GM23248 (cell line): ENCODE data around the gene TLK2. TPM values are rescaled to one million over a fixed set of nuclear protein-coding genes. Genes with fewer than 3 reads are reported as not detected.
A peak's percentile ranks its signal among the peaks of the same experiment; 100 is the strongest.

ENCODE experiments used
- DNase-seq: peaks from one replicate; pipeline ENCODE4 v3.0.0-alpha.2; 2015
- H2AFZ ChIP-seq: fragments of 200-600 bp; sonication (generic); 2 replicates; pipeline ENCODE4 v1.6.1; 2016; ENCODE audit warnings: antibody characterized with exemption
- H3F3A ChIP-seq: fragments of 200-600 bp; sonication (generic); 2 replicates; pipeline ENCODE4 v1.6.1; 2016; ENCODE audit warnings: mild to moderate bottlenecking, antibody characterized with exemption, mixed run types; ENCODE audit not compliant: insufficient read depth
- H3K27ac ChIP-seq: fragments of 200-600 bp; sonication (generic); 2 replicates; pipeline ENCODE4 v1.5.1; 2016; ENCODE audit warnings: mild to moderate bottlenecking
- H3K27me3 ChIP-seq: fragments of 200-600 bp; sonication (generic); replicated peaks from 2 replicates; pipeline ENCODE4 v1.6.1; 2016; ENCODE audit warnings: mild to moderate bottlenecking; ENCODE audit not compliant: insufficient read depth
- H3K36me3 ChIP-seq: fragments of 200-600 bp; sonication (generic); 2 replicates; pipeline ENCODE4 v1.6.1; 2016; ENCODE audit warnings: low read depth, mild to moderate bottlenecking
- H3K4me1 ChIP-seq: fragments of 200-600 bp; sonication (generic); 2 replicates; pipeline ENCODE4 v1.6.1; 2016; ENCODE audit warnings: mild to moderate bottlenecking; ENCODE audit not compliant: insufficient read depth
- H3K4me2 ChIP-seq: fragments of 200-600 bp; sonication (generic); one replicate; pipeline ENCODE4 v1.6.1; 2016; ENCODE audit warnings: mild to moderate bottlenecking; ENCODE audit not compliant: unreplicated experiment
- H3K4me3 ChIP-seq: fragments of 200-600 bp; sonication (generic); 2 replicates; pipeline ENCODE4 v1.5.1; 2016; ENCODE audit warnings: mild to moderate bottlenecking
- H3K79me2 ChIP-seq: fragments of 200-600 bp; sonication (generic); 2 replicates; pipeline ENCODE4 v1.6.1; 2016; ENCODE audit warnings: mild to moderate bottlenecking; ENCODE audit not compliant: insufficient read depth
- H3K9ac ChIP-seq: fragments of 200-600 bp; sonication (generic); 2 replicates; pipeline ENCODE4 v1.6.1; 2016; ENCODE audit warnings: mild to moderate bottlenecking
- H3K9me2 ChIP-seq: fragments of 200-600 bp; sonication (generic); 2 replicates; pipeline ENCODE4 v1.6.1; 2016; ENCODE audit warnings: mixed run types, mild to moderate bottlenecking, moderate library complexity; ENCODE audit not compliant: insufficient read depth
- H3K9me3 ChIP-seq: fragments of 200-600 bp; sonication (generic); one replicate; pipeline ENCODE4 v1.6.1; 2017; ENCODE audit warnings: low read depth
- H4K20me1 ChIP-seq: fragments of 200-600 bp; sonication (generic); 2 replicates; pipeline ENCODE4 v1.6.0; 2016; ENCODE audit not compliant: insufficient read depth
- EZH2 ChIP-seq: fragments of 200-600 bp; sonication (generic); IDR thresholded peaks from 2 replicates; pipeline ENCODE4 v1.6.1; 2018; ENCODE audit warnings: antibody characterized with exemption, mild to moderate bottlenecking; ENCODE audit not compliant: insufficient read depth, poor library complexity, severe bottlenecking
- EZH2phosphoT487 ChIP-seq: fragments of 200-600 bp; sonication (generic); IDR thresholded peaks from 2 replicates; pipeline ENCODE4 v1.6.1; 2018; ENCODE audit warnings: antibody characterized with exemption, moderate library complexity, mild to moderate bottlenecking, low read depth; ENCODE audit not compliant: insufficient read depth
- WGBS, 2 experiments: methylation state at CpG; one replicate each; pipeline ENCODE4 v1.1.6; 2015 to 2017; ENCODE audit warnings: low lambda C conversion rate in 2 of 2, low coverage in 1 of 2; ENCODE audit errors: missing lambda C conversion rate in 2 of 2; 5-methylcytosine and 5-hydroxymethylcytosine counted together
- in situ Hi-C: fragments of 300-500 bp; cut with MboI; formaldehyde crosslinking; loops from 2 replicates; pipeline ENCODE4 v1.15.0; 2020
- polyA plus RNA-seq: library from polyadenylated mRNA; unstranded; fragments of >200 nt; fragmentation: Nextera tagmentation; extraction: Ambion mirVana; gene quantifications from 2 replicates; pipeline ENCODE4 v1.2.1, GENCODE V29; 2016
- total RNA-seq: library from RNA; depleted of rRNA; stranded (reverse); fragments of >200 nt; shearing (Covaris generic); gene quantifications from 2 replicates; pipeline ENCODE4 v1.2.3, GENCODE V29; 2014

TLK2 gene
- total and polyA plus RNA-seq, 2 experiments from 2014 or later: 12.6 to 37.9 TPM

- Histone ChIP-seq H3K9me3 (no peaks in the 10 kb centered on the region), H3K9ac (no peak overlapping the region), H3K36me3 (peaks cover 60% of the 10 kb centered on the region), H4K20me1 (no peaks in the 10 kb centered on the region), H3F3A (peaks cover 7% of the 10 kb centered on the region; the same call in 1 of the 2 replicates), H3K79me2 (peaks cover 33% of the 10 kb centered on the region), H3K4me1 (peaks cover 9% of the 10 kb centered on the region), H3K27ac (no peak overlapping the region), H3K4me2 (no peak overlapping the region), H3K9me2 (no peaks in the 10 kb centered on the region), H3K27me3 (no peaks in the 10 kb centered on the region), H3K4me3 (no peak overlapping the region), H2AFZ (no peak overlapping the region)
- 96 to 100% methylated on average over 2 of the region's 2 CpGs for WGBS, 2 experiments
- DNase-seq: no peak
- TF ChIP-seq EZH2: no peak
- TF ChIP-seq EZH2phosphoT487: no peak
- in situ Hi-C loops: no loop called here
These were observed 100.3 kb downstream of the TLK2 start for GRCh38 chr17:62578757-62579487.

DNA sequence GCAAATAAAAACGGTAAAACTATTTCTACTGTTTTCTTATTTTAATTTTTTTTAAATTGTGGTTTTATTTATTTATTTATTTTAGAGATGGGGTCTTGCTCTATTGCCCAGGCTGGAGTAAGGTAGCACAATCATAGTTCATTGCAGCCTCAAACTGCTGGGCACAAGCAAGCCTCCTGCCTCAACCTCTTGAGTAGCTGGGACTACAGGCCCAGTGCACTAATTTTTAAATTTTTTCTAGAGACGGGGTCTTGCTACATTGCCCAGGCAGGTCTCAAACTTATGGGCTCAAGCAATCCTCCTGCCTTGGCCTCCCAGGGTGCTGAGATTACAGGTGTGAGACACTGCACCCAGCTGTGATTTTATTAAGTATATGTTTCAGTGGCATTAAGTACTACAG is 102.3 kb downstream of the TLK2 start:
- Histone ChIP-seq H3K79me2 (peaks cover 33% of the 10 kb centered on the region), H3K4me3 (no peak overlapping the region), H3K9me2 (no peaks in the 10 kb centered on the region), H3K27me3 (no peaks in the 10 kb centered on the region), H3K4me2 (no peak overlapping the region), H3K9ac (no peak overlapping the region), H4K20me1 (no peaks in the 10 kb centered on the region), H3K4me1 (peaks cover 9% of the 10 kb centered on the region), H3F3A (peaks cover 7% of the 10 kb centered on the region; the same call in 1 of the 2 replicates), H3K27ac (no peak overlapping the region), H3K9me3 (no peaks in the 10 kb centered on the region), H2AFZ (no peak overlapping the region), H3K36me3 (peaks cover 51% of the 10 kb centered on the region)
- TF ChIP-seq EZH2phosphoT487 (no peak), EZH2 (no peak)
- 96 to 98% methylated on average over 2 of the region's 2 CpGs for WGBS, 2 experiments
- in situ Hi-C loops: no loop called here
- no peak for DNase-seq

GRCh38 chr17:62581764-62582163 is 103.1 kb downstream of the TLK2 start:
- peak; percentile 49 for DNase-seq
- WGBS, 2 experiments: 12 to 38% methylated on average over 1 of the region's 1 CpG
- Histone ChIP-seq H3K79me2 (peaks cover 35% of the 10 kb centered on the region), H3K9me3 (no peaks in the 10 kb centered on the region), H3K4me1 (peaks cover 9% of the 10 kb centered on the region), H2AFZ (no peak overlapping the region), H3K27me3 (no peaks in the 10 kb centered on the region), H3K9ac (no peak overlapping the region), H3F3A (peaks cover 7% of the 10 kb centered on the region; the same call in 1 of the 2 replicates), H3K9me2 (no peaks in the 10 kb centered on the region), H3K36me3 (peaks cover 52% of the 10 kb centered on the region), H3K27ac (peak overlapping the region; percentile 9), H3K4me3 (no peak overlapping the region), H4K20me1 (no peaks in the 10 kb centered on the region), H3K4me2 (no peak overlapping the region)
- in situ Hi-C loops: no loop called here
- TF ChIP-seq EZH2 (no peak), EZH2phosphoT487 (no peak)

- in situ Hi-C loops: no loop called here
- peaks cover 43% of the 10 kb centered on the region for H3K36me3 ChIP-seq
- no peak for TF ChIP-seq EZH2
- no peak for TF ChIP-seq EZH2phosphoT487
- H3K9me2 ChIP-seq: no peaks in the 10 kb centered on the region
- no peak for DNase-seq
- no peaks in the 10 kb centered on the region for H3F3A ChIP-seq
- no peak overlapping the region for H3K9ac ChIP-seq
- H4K20me1 ChIP-seq: no peaks in the 10 kb centered on the region
- H3K27ac ChIP-seq: no peak overlapping the region
- no peak overlapping the region for H2AFZ ChIP-seq
- WGBS, 2 experiments: 69 to 72% methylated on average over 2 of the region's 2 CpGs
- H3K4me1 ChIP-seq: no peaks in the 10 kb centered on the region
- no peaks in the 10 kb centered on the region for H3K27me3 ChIP-seq
- H3K9me3 ChIP-seq: no peaks in the 10 kb centered on the region
- H3K4me2 ChIP-seq: no peak overlapping the region
- no peak overlapping the region for H3K4me3 ChIP-seq
- H3K79me2 ChIP-seq: peaks cover 57% of the 10 kb centered on the region
These were observed 108.9 kb downstream of the TLK2 start for GRCh38 chr17:62587554-62587953.
